ENCODE data around the gene ARHGAP40.

The ARHGAP40 gene

GRCh38 chr20:38674765-38675133, 73.1 kb downstream of the ARHGAP40 start:
- DNase-seq (ENCODE audit: low spot score), result no peak
- FAIRE-seq, result no peak

- FAIRE-seq (no peak), DNase-seq (ENCODE audit: low spot score) (no peak)
Observed at GRCh38 chr20:38676576-38676975, 75.0 kb downstream of the ARHGAP40 start.

GRCh38 chr20:38680500-38681306, 79.1 kb downstream of the ARHGAP40 start:
- FAIRE-seq (no peak), DNase-seq (ENCODE audit: low spot score) (peak; percentile 68)

GRCh38 chr20:38685271-38685670, 83.7 kb downstream of the ARHGAP40 start:
- FAIRE-seq, result no peak
- DNase-seq (ENCODE audit: low spot score), result no peak

- DNase-seq (ENCODE audit: low spot score) (peak; percentile 73), FAIRE-seq (no peak)
Observed at GRCh38 chr20:38685853-38686473, 84.4 kb downstream of the ARHGAP40 start.

- DNase-seq (ENCODE audit: low spot score) (peak; percentile 59), FAIRE-seq (no peak)
Observed at GRCh38 chr20:38692436-38693411, 91.1 kb downstream of the ARHGAP40 start.

- DNase-seq (ENCODE audit: low spot score), result no peak
- no peak for FAIRE-seq
Observed at GRCh38 chr20:38697306-38697705, 95.7 kb downstream of the ARHGAP40 start.

- DNase-seq (ENCODE audit: low spot score) (no peak), FAIRE-seq (no peak)
Observed at GRCh38 chr20:38698541-38698940, 96.9 kb downstream of the ARHGAP40 start.

GRCh38 chr20:38700141-38700540, 98.5 kb downstream of the ARHGAP40 start:
- DNase-seq (ENCODE audit: low spot score), result no peak
- FAIRE-seq, result no peak

All from urothelium cell line (cell line).